HepG2 (cell line): ENCODE measurements around the gene RAET1E. TPM values are rescaled to one million over a fixed set of nuclear protein-coding genes. Genes with fewer than 3 reads are reported as not detected.

Experiments
- CCDC6 ChIP-seq: sonication (generic); formaldehyde crosslinking; IDR thresholded peaks from 2 replicates; pipeline ENCODE4 v1.8.1; 2022; ENCODE audit warnings: mild to moderate bottlenecking, missing genetic modification reagents, moderate library complexity
- CHD2 ChIP-seq: IDR thresholded peaks from 2 replicates; pipeline ENCODE4 v1.6.1; 2011; ENCODE audit warnings: low read depth, low read length, improper control_type of control experiment
- DR1 ChIP-seq: sonication (generic); formaldehyde crosslinking; IDR thresholded peaks from 2 replicates; pipeline ENCODE4 v1.8.0; 2021; ENCODE audit warnings: mild to moderate bottlenecking, missing genetic modification reagents, inconsistent platforms
- FOXA3 ChIP-seq: IDR thresholded peaks from 2 replicates; pipeline ENCODE4 v1.6.1; 2016; ENCODE audit warnings: missing genetic modification reagents, missing compliant biosample characterization
- GABPA ChIP-seq, 2 experiments: IDR thresholded peaks; 2 replicates each; pipeline ENCODE4 v1.6.1; 2011 to 2016; ENCODE audit warnings: low read depth in 2 of 2, low read length in 1 of 2, missing biosample characterization in 1 of 2, missing genetic modification characterization in 1 of 2
- HOMEZ ChIP-seq: IDR thresholded peaks from 2 replicates; pipeline ENCODE4 v1.6.1; 2016; ENCODE audit warnings: low read depth
- MAFF ChIP-seq: IDR thresholded peaks from 2 replicates; pipeline ENCODE4 v1.6.1; 2011; ENCODE audit warnings: low read depth, low read length, improper control_type of control experiment
- MIER3 ChIP-seq: IDR thresholded peaks from 2 replicates; pipeline ENCODE4 v1.6.1; 2016; ENCODE audit warnings: missing compliant biosample characterization, borderline replicate concordance
- MTA3 ChIP-seq: sonication (generic); formaldehyde crosslinking; IDR thresholded peaks from 2 replicates; pipeline ENCODE4 v1.4.0; 2020; ENCODE audit warnings: missing genetic modification reagents
- PAF1 ChIP-seq: IDR thresholded peaks from 2 replicates; pipeline ENCODE4 v1.6.1; 2016; ENCODE audit warnings: missing genetic modification reagents, missing compliant biosample characterization
- PHF8 ChIP-seq: sonication (generic); formaldehyde crosslinking; IDR thresholded peaks from 2 replicates; pipeline ENCODE4 v1.5.0; 2020; ENCODE audit warnings: missing genetic modification reagents
- RARG ChIP-seq: sonication (generic); formaldehyde crosslinking; IDR thresholded peaks from 2 replicates; pipeline ENCODE4 v1.4.0; 2020; ENCODE audit warnings: low read depth, mild to moderate bottlenecking, missing genetic modification reagents
- SAFB2 ChIP-seq: sonication (generic); formaldehyde crosslinking; IDR thresholded peaks from 2 replicates; pipeline ENCODE4 v1.5.1; 2020; ENCODE audit warnings: missing genetic modification reagents, low read depth, mild to moderate bottlenecking, borderline replicate concordance
- SMAD3 ChIP-seq: sonication (generic); formaldehyde crosslinking; IDR thresholded peaks from 2 replicates; pipeline ENCODE4 v1.4.0; 2020; ENCODE audit warnings: missing genetic modification reagents
- TCF7L2 ChIP-seq: IDR thresholded peaks from 2 replicates; pipeline ENCODE4 v1.6.1; 2011; ENCODE audit warnings: mild to moderate bottlenecking, low read depth, low read length, moderate library complexity
- ZNF382 ChIP-seq: sonication (generic); formaldehyde crosslinking; IDR thresholded peaks from 2 replicates; pipeline ENCODE4 v1.5.0; 2020; ENCODE audit warnings: missing genetic modification reagents, mild to moderate bottlenecking, borderline replicate concordance
- ZNF670 ChIP-seq: sonication (generic); formaldehyde crosslinking; IDR thresholded peaks from 2 replicates; pipeline ENCODE4 v1.8.0; 2022; ENCODE audit warnings: mild to moderate bottlenecking, missing genetic modification reagents, borderline replicate concordance
- ZSCAN22 ChIP-seq: sonication (generic); formaldehyde crosslinking; IDR thresholded peaks from 2 replicates; pipeline ENCODE4 v1.4.0; 2020; ENCODE audit warnings: mild to moderate bottlenecking, missing genetic modification reagents
- polyA plus RNA-seq, 8 experiments: library from polyadenylated mRNA; depleted of rRNA in 3 of 8; stranded (reverse) in 7 of 8; unstranded in 1 of 8; fragments of >200 nt; fragmentation: Illumina TruSeq in 4 of 8; extraction: Trizol in 4 of 8; gene quantifications; 2 replicates each; pipeline versions ENCODE4 v1.2.1 to v1.2.3, GENCODE V29; 2011 to 2016; ENCODE audit warnings: low read depth in 4 of 8, missing spikeins in 1 of 8, mixed read lengths in 1 of 8; ENCODE audit not compliant: insufficient read depth in 1 of 8
- total RNA-seq, 5 experiments: library from RNA; depleted of rRNA; stranded (reverse); fragments of >200 nt; fragmentation: Illumina TruSeq; extraction: Trizol; gene quantifications; 2 replicates each; pipeline ENCODE4 v1.2.3, GENCODE V29; 2016; ENCODE audit warnings: low read depth in 1 of 5
- TF ChIP-seq, protein P1 (sequence below): fragments of 450-650 bp; IDR thresholded peaks from 2 replicates; pipeline ENCODE4 v1.6.1; 2017; ENCODE audit warnings: mild to moderate bottlenecking
- TF ChIP-seq, protein P2 (sequence below): sonication (generic); formaldehyde crosslinking; IDR thresholded peaks from 2 replicates; pipeline ENCODE4 v1.4.0; 2020; ENCODE audit warnings: missing genetic modification reagents
- TF ChIP-seq, protein P3 (sequence below): IDR thresholded peaks from 2 replicates; pipeline ENCODE4 v1.6.1; 2016; ENCODE audit warnings: low read depth, borderline replicate concordance
- TF ChIP-seq, protein P4 (sequence below): IDR thresholded peaks from 2 replicates; pipeline ENCODE4 v1.6.1; 2018; ENCODE audit warnings: missing genetic modification reagents

RAET1E gene
- total and polyA plus RNA-seq, 2 of the 13 experiments (the other 11 are each of a cell fraction or from before 2014, with no cell fraction given): not detected

DNA sequence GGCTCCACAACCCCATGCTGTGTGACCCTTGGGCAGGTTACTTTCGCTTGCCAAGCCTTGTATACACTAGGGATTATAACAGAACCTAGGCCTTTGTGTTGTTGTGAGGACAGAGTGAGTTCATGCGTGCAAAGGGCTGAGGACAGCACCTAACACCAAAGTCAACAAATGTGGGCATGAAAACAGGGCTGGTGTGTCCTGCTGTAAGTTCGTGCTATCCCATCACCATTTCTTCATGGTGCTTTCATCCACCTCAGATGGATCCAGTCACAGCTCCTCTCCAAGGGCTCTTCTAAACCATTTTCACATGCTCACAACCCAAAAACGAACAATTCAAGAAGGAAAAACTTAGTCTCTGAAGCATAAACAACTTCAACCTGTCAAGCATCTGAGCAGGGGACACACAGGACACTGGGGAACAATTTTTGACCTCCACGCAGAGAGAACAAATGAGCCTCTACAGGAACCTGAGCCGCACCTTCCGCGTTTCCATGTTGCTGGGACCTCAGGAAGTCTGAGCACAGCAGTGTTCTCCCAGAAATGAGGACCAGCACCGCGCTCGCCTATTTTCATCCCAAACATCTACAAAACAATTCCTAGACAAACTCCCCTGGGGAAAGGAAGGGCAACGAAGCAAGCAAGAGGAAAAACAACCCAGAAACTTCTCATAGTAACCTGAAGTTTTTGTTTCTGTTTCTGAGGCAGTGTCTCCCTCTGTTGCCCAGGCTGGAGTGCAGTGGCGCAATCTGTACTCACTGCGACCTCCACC lies 36.9 kb downstream of the RAET1E start (continued):
- no peak; the same call in 1 of the 2 replicates for TF ChIP-seq ZNF670 (CRISPR knock-in tag)
- TF ChIP-seq ZSCAN22 (CRISPR knock-in tag): no peak
- peak; percentile 98 for TF ChIP-seq FOXA3
- TF ChIP-seq, protein P1, sequence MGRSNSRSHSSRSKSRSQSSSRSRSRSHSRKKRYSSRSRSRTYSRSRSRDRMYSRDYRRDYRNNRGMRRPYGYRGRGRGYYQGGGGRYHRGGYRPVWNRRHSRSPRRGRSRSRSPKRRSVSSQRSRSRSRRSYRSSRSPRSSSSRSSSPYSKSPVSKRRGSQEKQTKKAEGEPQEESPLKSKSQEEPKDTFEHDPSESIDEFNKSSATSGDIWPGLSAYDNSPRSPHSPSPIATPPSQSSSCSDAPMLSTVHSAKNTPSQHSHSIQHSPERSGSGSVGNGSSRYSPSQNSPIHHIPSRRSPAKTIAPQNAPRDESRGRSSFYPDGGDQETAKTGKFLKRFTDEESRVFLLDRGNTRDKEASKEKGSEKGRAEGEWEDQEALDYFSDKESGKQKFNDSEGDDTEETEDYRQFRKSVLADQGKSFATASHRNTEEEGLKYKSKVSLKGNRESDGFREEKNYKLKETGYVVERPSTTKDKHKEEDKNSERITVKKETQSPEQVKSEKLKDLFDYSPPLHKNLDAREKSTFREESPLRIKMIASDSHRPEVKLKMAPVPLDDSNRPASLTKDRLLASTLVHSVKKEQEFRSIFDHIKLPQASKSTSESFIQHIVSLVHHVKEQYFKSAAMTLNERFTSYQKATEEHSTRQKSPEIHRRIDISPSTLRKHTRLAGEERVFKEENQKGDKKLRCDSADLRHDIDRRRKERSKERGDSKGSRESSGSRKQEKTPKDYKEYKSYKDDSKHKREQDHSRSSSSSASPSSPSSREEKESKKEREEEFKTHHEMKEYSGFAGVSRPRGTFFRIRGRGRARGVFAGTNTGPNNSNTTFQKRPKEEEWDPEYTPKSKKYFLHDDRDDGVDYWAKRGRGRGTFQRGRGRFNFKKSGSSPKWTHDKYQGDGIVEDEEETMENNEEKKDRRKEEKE: no peak
- TF ChIP-seq, protein P2, sequence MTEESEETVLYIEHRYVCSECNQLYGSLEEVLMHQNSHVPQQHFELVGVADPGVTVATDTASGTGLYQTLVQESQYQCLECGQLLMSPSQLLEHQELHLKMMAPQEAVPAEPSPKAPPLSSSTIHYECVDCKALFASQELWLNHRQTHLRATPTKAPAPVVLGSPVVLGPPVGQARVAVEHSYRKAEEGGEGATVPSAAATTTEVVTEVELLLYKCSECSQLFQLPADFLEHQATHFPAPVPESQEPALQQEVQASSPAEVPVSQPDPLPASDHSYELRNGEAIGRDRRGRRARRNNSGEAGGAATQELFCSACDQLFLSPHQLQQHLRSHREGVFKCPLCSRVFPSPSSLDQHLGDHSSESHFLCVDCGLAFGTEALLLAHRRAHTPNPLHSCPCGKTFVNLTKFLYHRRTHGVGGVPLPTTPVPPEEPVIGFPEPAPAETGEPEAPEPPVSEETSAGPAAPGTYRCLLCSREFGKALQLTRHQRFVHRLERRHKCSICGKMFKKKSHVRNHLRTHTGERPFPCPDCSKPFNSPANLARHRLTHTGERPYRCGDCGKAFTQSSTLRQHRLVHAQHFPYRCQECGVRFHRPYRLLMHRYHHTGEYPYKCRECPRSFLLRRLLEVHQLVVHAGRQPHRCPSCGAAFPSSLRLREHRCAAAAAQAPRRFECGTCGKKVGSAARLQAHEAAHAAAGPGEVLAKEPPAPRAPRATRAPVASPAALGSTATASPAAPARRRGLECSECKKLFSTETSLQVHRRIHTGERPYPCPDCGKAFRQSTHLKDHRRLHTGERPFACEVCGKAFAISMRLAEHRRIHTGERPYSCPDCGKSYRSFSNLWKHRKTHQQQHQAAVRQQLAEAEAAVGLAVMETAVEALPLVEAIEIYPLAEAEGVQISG (CRISPR knock-in tag): peak; percentile 61; the same call in 1 of the 2 replicates
- TF ChIP-seq, protein P3, sequence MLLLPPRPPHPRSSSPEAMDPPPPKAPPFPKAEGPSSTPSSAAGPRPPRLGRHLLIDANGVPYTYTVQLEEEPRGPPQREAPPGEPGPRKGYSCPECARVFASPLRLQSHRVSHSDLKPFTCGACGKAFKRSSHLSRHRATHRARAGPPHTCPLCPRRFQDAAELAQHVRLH (CRISPR knock-in tag): 0 out of 2 replicates have a peak, but pooled peaks have one; percentile 9
- no peak; the same call in 1 of the 2 replicates for TF ChIP-seq CCDC6 (CRISPR knock-in tag)
- no peak for TF ChIP-seq TCF7L2
- no peak for TF ChIP-seq MTA3
- no peak for TF ChIP-seq PAF1 (CRISPR knock-in tag)
- no peak for TF ChIP-seq MAFF
- TF ChIP-seq PHF8 (CRISPR knock-in tag): peak; percentile 37; the same call in 1 of the 2 replicates
- peak; percentile 80 for TF ChIP-seq MIER3 (CRISPR knock-in tag)
- no peak for TF ChIP-seq ZNF382 (CRISPR knock-in tag)
- no peak for TF ChIP-seq SAFB2
- peak; percentile 69; the same call in 1 of the 2 replicates for TF ChIP-seq HOMEZ (CRISPR knock-in tag)
- TF ChIP-seq SMAD3 (CRISPR knock-in tag): no peak
- TF ChIP-seq RARG: no peak
- no peak for TF ChIP-seq DR1
- no peak for TF ChIP-seq CHD2
- TF ChIP-seq GABPA (IDR thresholded peaks at IDR 0.05; ENCODE audit: low read depth, low read length): no peak
- no peak for TF ChIP-seq GABPA (CRISPR knock-in tag; IDR thresholded peaks at IDR 0.05; ENCODE audit: low read depth)
- TF ChIP-seq, protein P4, sequence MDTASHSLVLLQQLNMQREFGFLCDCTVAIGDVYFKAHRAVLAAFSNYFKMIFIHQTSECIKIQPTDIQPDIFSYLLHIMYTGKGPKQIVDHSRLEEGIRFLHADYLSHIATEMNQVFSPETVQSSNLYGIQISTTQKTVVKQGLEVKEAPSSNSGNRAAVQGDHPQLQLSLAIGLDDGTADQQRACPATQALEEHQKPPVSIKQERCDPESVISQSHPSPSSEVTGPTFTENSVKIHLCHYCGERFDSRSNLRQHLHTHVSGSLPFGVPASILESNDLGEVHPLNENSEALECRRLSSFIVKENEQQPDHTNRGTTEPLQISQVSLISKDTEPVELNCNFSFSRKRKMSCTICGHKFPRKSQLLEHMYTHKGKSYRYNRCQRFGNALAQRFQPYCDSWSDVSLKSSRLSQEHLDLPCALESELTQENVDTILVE (CRISPR knock-in tag): peak; percentile 85
